Hematopoietic multipotent progenitor cell treated with erythropoietin and hydrocortisone succinate and interleukin-3 and kit ligand, for 6 days (in vitro differentiated cells): ENCODE measurements around the gene HDHD5.

Source experiments
- DNase-seq: peaks from one replicate; pipeline ENCODE4 v3.0.0-alpha.2; 2015

HDHD5 gene

GRCh38 chr22:17105143-17106129 lies 53.6 kb downstream of the HDHD5 start:
- no peak for DNase-seq

- DNase-seq, result no peak
Observed at GRCh38 chr22:17104336-17104935, 54.6 kb downstream of the HDHD5 start.

GRCh38 chr22:17103351-17103750 lies 55.7 kb downstream of the HDHD5 start:
- DNase-seq, result no peak

GRCh38 chr22:17102297-17102667 lies 56.8 kb downstream of the HDHD5 start:
- DNase-seq, result peak; percentile 49

GRCh38 chr22:17101475-17102296 lies 57.4 kb downstream of the HDHD5 start:
- DNase-seq, result no peak

GRCh38 chr22:17100621-17101020 lies 58.5 kb downstream of the HDHD5 start:
- DNase-seq, result no peak

GRCh38 chr22:17098379-17098819 lies 60.7 kb downstream of the HDHD5 start:
- DNase-seq, result peak; percentile 87

- no peak for DNase-seq
Observed at GRCh38 chr22:17097701-17098100, 61.4 kb downstream of the HDHD5 start.

- DNase-seq, result no peak
Observed at GRCh38 chr22:17097062-17097461, 62.0 kb downstream of the HDHD5 start.

GRCh38 chr22:17096071-17096470 lies 63.0 kb downstream of the HDHD5 start:
- no peak for DNase-seq

- no peak for DNase-seq
Observed at GRCh38 chr22:17095538-17095937, 63.5 kb downstream of the HDHD5 start.

GRCh38 chr22:17093081-17093480 lies 66.0 kb downstream of the HDHD5 start:
- no peak for DNase-seq

GRCh38 chr22:17091851-17092250 lies 67.2 kb downstream of the HDHD5 start:
- no peak for DNase-seq

GRCh38 chr22:17090550-17090949 lies 68.5 kb downstream of the HDHD5 start:
- DNase-seq, result no peak
